ENCODE data around the gene HIBADH.
"Not testable (repeated sequence)": the region's sequence is repeated elsewhere in the genome, so short reads cannot be mapped to it uniquely, and the experiment has no call there.

Gene HIBADH

DNA sequence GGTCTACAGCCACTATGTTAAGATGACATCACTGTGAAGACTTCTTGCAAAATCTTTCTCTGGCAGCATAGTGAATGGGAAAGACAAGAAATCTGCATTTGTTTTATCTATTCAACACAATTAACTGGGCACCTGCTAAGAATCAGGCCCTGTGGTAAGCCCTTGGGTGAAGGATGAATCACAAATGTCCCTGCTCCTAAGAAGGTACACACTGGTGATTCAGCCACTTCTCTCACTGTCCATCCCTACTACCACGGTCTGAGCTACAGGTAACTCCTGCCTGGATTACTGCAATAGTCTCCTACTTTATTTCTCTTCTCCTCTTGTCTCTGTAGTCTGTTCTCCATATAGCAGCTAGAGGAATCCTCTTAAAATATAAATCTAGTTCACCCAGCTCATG is 116.1 kb downstream of the HIBADH start:
- no peak for DNase-seq (ENCODE audit: low spot score)

DNA sequence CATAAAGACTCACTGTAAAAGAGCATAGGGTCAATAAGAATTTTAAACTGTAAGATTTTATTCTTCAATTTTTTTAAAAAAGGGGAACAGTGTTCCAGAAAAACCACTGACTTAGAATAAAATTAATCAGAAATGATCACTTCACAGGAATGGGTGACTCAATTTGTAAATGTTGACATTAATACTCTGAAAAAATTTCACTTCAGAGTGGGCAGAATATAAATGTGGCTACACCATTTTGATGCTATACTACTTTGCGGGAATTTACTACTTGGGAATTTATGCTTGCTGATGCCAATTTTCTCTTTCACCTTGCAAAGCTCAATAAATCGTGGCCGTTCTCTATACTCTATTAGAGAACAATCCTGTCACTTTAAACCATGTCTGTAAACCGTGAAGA is 126.9 kb downstream of the HIBADH start:
- DNase-seq (ENCODE audit: low spot score): no peak

DNA sequence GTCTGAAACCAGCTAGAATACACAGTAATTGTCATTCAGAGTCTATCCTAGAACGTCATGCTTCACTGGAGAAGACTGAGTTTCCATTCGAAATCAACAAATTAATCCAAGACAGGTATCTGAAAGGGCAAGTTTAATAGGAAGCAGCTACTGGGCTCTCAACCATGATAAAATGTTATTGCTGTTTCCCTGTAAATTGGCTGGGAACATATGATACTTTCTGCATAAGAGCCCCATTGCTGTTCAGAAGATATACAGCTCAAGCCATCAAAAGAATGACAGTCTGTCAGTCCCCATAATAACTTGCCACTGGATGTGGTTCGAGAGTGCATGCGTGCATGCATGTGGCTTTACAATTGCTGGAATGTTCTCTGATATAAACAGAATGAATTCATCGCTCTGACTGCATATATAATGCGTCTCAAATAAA is 129.0 kb downstream of the HIBADH start:
- DNase-seq (ENCODE audit: low spot score): no peak

DNA sequence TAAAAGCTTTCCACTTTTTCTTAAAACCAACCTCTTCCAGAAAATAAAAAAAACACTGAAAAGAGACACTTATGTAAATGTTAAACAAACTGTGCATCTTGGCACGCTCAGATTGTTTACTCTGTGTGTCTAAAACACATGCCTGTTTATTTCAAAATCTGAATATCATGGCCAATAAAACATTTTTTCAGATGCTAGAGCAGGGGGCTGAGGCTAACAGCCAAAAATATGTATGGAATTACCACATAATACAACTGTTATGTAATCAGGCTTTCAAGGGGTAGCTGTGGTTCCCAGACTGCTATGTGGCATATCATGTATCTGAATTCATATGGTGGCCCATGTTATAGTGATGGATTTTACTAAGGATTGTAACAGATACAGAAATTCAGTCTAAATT is 130.4 kb downstream of the HIBADH start:
- DNase-seq (ENCODE audit: low spot score): no peak

DNA sequence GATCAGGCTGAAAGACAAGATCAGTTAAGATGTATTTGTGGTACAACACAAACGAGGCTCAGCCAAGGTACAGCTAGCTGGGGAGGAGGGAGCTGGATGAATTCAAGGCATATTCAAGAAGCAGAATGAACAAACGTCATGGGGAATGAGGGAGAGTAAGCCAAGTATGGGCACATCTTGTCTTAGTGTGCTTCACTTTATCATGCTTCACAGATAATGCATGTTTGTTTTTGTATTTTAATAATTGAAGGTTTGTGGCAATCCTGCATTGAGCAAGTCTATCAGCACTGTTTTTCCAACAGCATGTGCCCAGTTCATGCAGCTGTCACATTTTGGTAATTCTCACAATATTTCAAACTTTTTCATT is 135.4 kb downstream of the HIBADH start:
- no peak for DNase-seq (ENCODE audit: low spot score)

DNA sequence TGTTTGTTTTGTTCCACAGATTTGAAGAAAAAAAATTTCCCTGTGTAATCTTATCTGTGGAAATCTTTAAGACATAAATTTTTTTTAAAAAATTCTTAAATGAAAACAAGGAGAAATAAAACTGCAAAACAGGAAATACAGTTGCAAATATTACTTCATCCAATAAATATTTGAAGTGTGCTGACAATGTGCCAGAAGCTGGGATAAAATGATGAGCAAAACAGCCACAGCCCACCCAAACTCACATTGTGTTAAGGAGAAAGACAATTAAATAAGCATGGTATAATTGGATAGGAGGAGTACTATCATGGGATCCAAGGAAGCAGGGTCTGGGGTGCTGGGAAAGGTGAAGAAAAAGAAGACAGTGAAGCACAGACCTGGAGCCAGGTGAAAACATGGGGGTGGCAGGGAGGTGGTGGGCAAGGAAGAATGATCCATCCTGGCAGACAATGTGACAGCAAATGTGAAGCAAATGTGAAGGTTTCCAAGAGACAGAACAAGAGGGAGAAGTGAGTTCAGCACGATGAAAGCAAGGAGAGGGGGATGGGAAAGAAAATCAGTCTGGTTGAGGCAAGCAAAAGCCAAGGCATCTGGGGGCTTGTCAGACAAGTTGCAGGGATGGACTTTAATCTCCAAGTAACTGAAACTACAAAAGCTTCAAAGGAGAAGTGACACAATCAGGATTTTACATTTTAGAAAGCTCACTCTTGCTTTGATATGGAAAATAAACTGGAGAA is 135.9 kb downstream of the HIBADH start:
- no peak for DNase-seq (ENCODE audit: low spot score)

DNA sequence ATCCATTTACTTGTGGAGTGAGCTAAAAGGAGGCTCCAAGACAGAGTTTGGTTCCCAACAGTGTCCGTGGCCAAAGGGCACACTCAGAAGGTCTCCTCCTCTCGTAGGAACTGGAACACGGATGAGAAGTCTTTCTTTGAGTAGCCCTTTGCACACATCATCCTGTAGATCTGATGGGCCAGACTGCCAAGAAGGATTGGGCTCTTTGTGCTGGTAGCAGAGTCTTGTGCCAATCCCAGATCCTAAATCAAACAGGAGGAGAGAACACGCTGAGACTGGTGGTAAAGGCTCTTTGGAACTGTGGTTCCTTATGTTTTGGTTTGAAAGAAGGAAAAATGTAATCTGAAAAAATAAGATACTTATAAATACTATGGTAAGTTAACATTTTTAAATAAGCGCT is 136.6 kb downstream of the HIBADH start:
- DNase-seq (ENCODE audit: low spot score): no peak

DNA sequence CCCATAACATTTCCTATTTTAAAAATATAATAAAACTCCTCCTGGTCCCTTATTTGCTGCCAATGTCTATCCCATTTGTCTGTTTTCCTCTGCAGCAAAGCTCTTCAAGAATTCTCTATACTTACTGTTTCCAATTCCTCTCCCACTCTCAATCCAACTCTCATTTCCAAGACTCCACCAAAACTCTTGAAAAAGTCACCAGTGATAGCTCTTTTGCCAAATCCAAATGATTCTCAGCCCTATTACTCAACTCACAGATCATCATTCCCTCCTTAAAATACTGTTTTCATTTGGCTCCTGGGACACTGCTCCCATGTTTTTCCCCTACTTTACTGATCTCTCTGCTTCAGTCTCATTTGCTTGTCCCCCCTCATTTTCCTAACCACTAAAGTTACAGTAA is 139.4 kb downstream of the HIBADH start:
- no peak for DNase-seq (ENCODE audit: low spot score)

DNA sequence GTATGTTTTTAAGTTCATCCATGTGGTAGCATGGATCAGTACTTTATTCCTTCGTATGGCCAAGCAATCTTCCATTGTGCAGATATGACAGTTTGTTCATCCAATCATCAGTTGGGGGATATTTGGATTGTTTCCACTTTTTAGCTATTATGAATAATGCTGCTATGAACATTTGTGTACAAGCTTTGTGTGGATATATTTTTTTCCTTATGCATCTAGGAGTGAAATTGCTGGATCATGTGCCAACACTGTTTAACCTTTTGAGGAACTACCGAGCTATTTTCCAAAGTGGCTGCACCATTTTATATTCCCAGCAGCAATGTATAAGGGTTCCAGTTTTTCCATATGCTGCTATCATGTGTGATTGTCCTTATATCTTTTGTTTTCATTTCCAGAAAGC is 140.1 kb downstream of the HIBADH start:
- no peak for DNase-seq (ENCODE audit: low spot score)

DNA sequence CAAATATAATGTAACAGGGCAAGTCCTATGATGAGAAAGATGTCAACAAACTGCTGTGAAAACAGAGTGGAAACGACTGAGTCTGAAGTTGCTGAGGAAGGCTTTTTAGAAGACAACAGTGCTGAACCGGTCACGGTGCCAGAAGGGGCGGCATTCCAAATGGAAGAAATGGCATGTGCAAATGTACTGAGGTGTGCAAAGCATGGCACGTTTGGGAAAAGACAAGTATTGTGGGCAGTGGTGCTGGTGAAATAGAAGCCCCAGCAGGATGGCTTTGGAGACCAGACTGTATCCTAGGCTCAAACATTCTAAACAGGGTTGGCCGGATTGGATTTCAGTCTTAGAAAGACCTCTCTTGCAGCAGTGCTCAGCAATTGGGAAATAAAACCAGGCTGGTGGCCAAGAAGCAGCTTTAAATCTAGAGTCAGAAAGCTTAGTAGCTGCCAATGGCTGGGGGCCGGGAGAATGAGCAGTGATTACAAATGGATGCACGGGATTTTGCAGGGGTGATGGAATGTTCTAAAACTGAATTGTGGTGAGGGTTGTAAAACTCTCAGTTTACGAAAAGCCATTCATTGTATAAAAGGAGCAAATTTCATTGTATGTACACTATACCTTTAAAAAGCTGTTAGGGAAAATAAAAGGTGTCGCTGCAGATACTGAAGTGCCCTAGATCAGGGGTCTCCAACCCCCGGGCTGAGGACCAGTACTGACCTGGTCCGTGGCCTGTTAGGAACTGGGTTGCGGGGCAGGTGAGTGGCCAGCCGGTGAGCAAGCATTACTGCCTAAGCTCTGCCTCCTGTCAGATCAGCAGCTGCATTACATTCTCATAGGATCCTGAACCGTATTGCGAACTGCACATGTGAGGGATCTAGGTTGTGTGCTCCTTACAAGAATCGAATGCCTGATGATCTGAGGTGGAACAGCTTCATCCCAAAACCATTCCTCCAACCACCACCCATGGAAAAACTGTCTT is 141.6 kb downstream of the HIBADH start:
- no peak for DNase-seq (ENCODE audit: low spot score)

DNA sequence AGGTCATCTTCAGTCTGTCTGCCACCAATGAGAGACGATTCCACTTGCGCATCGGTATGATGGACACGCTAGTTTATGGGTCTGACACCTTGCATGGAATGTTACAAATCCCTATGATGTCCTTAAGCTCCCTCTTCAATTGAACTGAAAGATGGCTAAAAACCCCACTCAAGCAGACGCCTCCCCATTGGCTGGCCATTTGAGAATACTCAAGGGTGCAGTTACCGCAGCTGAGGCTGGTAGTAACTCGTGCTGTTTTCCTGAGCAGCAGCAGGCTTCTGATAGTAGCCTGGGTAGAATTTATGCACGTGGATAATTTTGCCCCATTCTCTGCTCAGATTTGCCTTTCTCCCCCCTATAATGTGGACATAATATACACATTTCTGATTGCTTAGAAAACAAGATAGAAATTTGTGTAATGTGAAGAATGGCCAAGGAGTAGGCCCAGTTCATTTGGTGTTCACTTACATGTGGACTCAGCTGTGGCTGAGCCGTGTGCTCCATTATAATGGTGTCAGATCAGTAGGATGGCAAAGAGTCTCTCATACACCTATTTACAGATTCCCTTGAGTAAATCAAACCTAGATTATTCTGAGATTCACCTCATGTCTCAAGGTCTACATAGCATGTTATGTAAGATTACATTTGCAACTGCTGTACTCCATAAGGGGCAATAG is 142.8 kb downstream of the HIBADH start:
- DNase-seq (ENCODE audit: low spot score): no peak

DNA sequence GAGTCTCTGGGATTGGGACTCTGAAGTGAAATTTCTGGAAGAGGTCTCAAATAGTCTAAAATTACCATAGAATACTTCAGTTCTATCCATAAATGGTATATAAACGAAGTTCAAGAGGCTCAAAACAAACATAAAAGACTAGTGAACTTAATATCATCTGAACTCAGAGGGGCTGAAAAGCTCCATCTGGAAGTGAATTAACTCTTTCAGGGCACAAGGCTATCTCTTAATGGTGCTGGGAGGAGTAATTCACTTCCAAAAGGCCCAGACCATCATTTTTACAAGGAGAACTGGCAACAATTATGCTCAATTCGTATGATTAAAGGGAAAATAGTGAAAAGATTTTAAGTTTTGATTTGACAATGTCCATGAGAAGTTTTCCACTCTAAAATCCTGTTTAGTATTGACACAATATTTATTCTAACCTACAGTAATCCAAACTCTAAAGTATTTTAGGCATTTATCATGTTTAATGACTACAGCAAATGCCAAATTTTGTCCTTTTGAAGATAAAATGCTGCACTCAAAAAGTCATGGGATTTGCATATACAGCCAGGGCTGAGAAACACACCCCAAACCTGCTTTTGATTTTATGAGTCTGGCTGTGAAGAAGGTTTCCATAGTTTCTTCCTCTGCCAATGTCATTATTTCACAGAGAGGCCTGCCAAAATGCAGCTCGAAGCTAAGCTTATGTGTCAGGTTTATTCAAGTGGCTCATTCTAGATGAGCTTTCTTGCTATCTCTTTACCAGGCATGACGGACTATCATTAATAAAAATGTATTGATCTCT is 143.9 kb downstream of the HIBADH start:
- DNase-seq (ENCODE audit: low spot score): no peak

DNA sequence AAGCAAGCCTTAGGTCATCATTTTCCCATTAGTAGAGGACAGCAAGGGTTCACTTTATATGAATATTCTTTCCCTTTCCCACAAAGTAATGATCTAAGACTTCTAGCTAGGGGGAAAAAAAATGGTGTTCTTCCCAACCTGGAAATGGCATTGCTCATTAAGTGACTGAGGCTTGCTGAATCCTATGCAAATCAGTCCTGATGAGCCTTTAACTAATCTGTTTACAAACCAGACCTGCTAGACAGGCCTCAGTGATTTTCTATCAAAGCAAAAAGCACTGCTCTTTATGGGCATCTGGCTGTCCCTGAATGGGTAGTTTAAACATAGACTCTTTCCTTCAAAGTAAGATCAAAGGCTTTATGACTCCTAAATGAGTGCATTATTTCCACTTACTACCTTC is 146.3 kb downstream of the HIBADH start:
- DNase-seq (ENCODE audit: low spot score): no peak

DNA sequence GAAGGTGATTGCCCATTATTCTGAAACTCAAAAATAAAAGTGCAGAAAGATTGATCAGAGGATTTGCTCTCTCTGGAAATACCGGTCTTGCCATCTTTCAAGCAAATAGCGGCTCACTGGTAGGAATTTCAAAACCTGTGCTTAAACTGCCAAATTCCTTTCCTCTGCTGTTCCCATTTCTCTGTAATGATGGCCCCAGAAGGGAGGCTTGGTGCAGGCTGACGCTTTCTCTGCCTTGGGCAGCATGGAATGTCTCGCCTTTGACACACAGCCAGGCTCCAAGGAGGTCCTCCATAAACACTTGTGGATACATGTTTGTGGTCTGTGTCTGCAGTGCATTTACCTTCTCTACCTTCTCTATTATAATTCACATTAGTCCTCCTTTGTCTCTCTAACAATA is 146.8 kb downstream of the HIBADH start:
- no peak for DNase-seq (ENCODE audit: low spot score)

DNA sequence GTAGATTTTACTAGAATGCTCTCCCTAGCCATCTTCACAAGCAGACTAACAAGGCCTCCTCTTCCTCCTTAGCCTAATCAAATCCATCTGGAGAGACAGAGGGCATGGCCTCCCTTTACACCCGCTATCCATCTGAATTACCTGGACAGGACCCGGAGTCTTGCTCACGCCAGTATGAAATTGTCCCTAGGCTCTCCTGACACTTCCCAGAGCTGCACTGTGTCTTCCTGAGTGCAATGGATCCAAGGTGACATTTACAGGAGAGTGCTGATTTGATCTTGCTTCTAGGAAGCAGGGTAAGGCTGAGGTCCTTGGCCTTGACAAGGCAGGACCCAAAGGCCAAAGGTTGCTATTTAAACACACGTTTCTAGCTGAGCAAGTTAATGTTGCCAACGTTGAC is 147.8 kb downstream of the HIBADH start:
- DNase-seq (ENCODE audit: low spot score): no peak

DNA sequence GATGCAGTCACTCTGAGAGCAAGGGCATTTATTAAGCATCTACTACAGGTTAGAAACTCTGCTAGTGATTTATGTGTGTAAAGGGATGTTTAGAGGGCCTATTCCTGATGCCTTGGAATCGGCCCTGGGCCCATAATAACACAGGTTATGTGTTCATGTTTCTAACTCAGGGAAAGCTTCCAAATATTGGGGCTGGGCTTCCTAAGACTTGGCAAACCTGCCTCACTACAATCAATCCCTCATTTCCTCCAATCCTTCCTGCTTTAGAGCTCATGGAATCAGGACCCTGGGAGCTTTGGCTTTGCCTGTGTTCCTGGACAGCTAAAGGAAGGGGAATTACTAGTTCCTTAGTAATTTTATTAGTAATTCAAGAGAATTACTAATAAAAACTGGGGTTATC is 148.8 kb downstream of the HIBADH start:
- no peak for DNase-seq (ENCODE audit: low spot score)

DNA sequence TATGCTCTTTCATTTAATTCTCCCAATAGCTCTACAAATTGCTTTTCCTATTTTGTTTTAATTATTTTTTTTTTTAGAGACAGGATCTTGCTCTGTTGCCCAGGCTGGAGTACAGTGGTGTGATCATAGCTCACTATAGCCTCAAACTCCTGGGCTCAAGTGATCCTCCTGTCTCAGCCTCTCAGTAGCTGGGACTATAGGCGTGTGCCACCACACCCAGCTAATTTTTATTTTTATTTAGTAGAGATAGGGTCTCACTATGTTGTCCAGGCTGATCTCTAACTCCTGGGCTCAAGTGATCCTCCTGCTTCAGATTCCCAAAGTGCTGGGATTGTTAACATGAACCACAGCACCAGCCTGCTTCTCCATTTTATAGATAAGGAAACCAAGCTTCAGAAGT is 151.3 kb downstream of the HIBADH start:
- not testable (repeated sequence) for DNase-seq (ENCODE audit: low spot score)

DNA sequence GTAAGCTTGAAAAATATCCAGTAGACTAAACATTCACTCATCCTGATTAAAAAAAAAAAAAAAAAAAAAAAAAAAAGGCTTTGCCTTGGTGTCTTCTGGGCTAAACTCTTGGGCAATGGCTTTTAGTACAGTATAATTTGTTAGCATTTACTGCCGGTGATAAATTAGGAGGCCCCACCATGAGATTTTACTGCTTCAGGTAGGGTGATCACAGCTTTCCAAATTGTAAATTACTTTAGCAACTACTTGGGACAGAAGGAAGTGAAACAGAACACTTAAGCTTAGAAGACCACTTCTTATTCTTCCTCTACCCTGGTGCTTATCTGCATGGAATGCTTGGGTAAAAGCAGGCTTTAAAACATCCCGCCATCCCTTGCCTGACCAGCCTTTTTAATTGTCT is 152.1 kb downstream of the HIBADH start:
- no peak for DNase-seq (ENCODE audit: low spot score)

DNA sequence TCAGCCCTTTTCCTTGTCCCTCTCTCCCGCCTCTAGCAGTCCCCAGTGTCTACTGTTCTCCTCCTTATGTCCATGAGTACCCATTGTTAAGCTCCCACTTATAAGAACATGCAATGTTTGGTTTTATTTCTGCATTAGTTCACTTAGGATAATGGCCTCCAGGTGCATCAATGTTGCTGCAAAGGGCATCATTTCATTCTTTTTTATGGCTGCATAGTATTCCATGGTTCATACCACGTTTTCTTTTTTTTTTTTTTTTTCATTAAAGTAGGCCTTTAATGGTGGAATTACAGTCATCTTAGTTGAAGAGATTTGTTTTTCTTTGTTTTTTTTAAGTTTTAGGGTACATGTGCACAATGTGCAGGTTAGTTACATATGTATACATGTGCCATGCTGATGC is 160.8 kb downstream of the HIBADH start:
- not testable (repeated sequence) for DNase-seq (ENCODE audit: low spot score)

DNA sequence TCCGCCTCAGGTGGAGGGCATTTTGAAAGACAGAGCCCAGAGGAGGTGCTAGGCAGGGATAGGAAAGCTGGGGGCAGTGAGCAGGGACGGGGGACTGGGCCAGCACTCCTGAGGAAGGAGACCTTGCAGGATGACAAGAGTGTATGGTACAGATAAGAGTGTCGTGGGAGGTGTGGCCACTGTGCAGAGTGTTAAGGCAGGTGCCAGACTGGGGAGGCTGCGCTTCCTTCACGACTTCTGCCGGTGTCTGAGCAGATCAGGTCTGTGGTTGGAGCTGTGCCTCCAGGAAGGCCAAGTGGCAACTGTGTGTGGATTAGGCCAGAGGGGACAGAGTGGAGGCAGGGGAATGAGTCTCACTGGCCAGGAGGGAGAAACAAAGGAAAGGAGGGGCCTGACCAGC is 161.7 kb downstream of the HIBADH start:
- DNase-seq (ENCODE audit: low spot score): no peak

DNA sequence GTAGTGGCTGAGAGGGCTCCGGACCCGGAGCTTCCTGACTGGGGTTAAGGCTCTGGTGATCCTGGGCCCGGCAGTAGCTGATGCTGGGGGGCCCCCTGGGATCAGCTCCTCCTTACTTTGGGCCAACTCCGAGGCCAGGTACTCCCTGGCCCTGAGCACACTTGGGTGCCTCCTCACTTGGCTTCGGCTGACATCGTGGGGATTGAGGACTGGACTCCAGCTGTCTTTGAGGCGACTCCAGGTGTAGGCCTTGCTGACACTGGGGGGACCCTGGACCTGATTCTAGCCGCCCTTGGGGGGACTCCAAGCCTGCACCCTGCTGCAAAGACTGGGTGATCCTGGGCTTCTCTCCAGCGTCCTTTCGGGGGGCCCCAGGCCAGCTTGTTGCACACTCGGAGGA is 170.5 kb downstream of the HIBADH start:
- DNase-seq (ENCODE audit: low spot score): no peak

DNA sequence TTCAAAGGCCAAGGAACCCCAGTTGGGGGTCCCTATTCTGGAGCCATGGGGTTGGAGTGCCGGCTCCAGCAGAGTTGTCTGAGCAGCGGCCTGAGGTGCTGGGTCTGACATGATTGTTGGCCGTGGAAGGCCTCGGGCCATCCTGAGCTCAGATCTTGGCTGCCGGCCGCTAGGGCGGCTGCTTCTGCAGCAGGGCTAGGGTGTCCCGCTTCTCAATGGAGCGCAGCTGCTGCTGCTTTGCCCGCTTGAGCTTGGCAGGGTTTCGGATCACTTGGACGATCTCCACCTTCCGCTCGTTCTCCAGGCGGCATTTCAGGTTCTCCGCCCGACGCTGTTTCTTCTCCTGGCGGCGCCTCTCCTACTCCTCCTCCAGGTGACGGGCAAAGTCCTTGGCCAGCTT is 171.1 kb downstream of the HIBADH start:
- no peak for DNase-seq (ENCODE audit: low spot score)
